Measurements from ENCODE around the gene HOXD13.

Gene HOXD13

DNA sequence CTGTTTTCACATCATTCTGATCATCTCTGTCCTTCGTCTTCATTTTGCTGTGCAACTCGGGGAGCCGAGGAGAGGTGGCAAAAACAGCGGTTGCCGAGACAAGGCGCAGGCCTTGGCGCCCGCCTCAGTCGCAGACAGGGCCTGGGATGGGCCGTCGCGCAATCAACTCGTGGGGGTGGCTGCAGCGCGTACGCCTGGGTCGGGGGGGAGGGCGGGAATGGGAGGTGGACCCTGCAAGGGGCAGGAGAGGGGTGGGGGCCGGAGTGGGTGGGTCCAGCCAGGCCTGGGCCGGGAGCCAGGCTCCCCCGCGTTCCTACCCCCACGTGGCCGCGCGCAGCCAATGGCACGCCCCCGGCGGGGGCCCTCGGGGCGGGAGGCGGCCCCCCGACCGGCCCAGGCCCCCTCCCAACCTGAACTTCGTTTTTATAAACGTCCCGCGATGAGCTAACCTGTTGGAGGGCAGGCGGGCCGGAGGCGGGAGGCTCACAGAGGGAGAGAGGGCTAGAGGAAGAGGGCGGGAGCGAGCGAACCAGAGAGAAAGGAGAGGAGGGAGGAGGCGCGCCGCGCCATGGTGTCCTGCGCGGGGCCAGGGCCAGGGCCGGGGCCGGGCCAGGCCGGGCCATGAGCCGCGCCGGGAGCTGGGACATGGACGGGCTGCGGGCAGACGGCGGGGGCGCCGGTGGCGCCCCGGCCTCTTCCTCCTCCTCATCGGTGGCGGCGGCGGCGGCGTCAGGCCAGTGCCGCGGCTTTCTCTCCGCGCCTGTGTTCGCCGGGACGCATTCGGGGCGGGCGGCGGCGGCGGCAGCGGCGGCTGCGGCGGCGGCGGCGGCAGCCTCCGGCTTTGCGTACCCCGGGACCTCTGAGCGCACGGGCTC lies at the start of gene HOXD13:
Gene HOXD13 (plus strand): TSS at position 452 of the 875 bp plus-strand sequence. CDS start 170 bp downstream, at position 622.
- DNase-seq, result peak; percentile 87

DNA sequence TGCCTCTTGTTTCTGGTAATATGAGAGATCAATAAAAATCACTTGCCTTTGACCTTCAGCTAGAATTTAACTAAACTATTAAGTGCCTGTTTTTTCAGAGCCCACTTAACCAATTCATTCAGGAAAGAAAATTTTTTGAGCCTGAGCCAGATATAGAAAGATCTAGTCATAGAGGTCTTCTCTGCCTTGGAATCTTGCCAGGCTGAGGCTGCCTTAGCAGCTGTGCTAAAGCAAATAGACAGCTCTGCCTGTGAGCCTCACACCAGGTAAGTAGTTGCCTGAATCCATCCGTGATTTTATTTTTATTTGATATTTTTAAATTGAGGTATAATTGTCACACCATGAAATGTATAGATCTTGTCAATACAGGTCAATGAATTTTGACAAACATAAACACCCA lies 36.1 kb upstream of the HOXD13 start:
- no peak for DNase-seq

DNA sequence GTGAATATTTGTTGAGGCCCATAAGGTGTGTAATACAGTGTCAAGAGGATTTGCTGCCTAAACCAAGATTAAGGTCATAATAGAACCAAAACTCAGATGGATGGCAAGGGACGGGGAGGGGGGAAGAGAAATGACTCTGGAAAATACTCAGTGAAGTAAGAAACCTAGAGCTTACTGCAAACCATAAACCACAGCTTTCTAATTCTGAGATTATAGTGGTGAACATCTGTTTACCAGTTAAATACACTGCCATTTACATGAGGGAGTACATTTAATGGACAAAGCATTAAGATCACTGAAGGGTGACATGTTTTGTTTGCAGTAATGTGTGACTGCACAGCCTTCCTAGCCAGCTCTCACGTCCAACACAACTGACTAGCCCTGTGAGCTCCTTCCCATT lies 28.6 kb upstream of the HOXD13 start:
- DNase-seq, result no peak

- DNase-seq, result peak; percentile 52
These were observed 25.6 kb upstream of the HOXD13 start for GRCh38 chr2:176066645-176067588.

DNA sequence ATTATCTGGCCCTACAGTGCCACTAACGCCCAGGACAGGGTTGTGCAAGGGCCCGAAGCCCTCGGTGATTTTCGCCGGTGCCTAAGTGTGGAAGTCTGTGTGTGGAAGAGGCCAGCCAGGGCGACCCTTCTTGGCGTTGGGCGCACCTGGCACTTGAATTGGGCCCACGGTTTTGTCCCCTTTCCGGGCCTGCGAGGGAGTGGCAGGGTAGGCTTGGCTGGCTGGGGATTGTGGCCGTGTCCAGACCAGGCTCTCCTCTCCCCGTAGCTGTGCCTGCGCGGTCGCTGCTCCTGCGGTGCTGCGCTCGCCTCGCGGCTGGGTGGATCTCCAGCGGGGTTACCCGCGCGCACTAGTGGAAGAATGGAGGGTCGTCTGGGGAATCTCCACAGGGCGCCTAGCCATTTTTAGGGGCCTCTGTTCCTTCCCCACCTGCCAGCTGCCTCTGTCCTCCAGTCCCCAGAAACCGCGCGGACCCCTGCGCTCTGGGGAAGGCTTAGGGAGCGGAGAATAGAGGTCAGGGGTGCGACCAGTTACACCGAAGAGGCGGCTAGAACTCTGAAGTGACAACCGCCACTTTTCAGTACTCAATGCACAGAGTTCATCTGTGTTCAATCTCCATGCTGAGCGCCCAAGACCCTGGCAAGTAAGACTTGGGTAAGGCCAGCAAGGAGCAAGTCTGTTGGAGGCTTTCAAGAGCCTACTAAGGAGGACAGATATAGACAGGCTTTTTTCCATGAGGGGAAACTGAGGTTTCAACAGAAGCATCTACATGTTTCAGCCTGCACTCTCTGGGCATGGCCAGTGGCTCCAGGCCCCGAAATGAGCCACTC lies 24.7 kb upstream of the HOXD13 start:
- DNase-seq, result peak; percentile 59

- peak; percentile 52 for DNase-seq
These were observed 24.1 kb upstream of the HOXD13 start for GRCh38 chr2:176068419-176068832.

DNA sequence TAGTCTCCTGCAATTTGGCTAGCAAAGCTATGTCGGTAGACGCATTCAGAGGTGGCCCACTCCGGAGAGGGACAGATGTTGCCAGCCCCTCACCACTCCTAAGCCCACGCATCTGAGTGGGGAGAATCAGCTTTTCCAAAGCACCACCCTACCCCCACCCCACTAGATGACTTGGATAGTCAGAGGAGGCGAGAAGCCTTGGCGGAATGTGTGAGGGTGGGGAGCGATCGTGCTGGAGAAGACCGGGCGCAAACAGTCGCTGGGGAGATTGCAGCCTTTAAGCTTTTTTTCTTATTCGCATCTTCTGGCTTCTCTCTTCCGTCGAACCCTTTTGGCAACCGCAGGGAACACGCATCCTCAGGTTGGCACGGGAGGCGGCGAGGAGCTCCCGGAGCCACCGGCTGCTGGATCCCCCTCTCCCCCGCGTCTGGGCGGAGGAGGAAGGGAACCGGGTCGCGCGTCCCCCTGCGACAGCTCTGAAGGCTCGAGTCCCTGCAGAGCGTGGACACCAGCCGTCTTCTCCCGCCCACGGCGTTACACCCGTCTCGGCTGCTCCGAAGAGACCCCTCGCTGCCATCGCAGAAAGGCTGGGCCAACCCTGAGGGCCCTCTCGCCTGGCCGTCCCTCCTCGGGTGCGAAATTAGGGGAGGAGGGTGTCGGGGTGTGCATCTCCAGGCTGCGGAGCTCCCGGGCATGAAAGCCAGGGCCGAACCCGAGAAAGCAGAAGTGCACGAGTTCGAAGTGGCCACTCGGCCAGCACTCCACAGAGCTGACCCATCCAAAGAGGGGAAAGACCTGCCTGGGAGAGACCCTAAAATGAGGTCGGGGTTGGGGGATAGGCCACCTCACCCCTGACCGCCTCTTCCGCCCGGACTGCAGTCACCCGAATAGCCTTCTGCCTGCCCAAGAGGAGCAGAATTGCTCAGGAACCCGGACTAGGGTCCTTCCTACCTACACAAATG lies 20.9 kb upstream of the HOXD13 start:
- no peak for DNase-seq

DNA sequence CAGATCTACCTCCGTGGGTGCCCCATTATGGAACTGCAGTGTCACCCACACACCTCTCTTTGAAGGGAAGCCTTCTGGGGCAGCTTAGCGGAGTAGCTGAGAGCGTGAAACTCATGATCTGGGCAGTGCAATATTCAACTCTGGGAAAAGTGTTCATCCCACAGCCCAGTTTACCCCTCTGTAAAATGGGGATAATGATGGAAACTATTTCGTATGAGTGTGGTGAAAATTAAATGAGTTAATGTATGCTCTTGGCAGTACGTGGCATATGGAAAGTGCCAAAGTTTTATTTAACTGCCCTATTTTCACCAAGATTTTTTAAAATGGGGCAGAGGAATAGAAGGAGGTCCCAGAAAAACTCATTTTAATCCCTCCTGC lies 20.2 kb upstream of the HOXD13 start:
- DNase-seq, result no peak

DNA sequence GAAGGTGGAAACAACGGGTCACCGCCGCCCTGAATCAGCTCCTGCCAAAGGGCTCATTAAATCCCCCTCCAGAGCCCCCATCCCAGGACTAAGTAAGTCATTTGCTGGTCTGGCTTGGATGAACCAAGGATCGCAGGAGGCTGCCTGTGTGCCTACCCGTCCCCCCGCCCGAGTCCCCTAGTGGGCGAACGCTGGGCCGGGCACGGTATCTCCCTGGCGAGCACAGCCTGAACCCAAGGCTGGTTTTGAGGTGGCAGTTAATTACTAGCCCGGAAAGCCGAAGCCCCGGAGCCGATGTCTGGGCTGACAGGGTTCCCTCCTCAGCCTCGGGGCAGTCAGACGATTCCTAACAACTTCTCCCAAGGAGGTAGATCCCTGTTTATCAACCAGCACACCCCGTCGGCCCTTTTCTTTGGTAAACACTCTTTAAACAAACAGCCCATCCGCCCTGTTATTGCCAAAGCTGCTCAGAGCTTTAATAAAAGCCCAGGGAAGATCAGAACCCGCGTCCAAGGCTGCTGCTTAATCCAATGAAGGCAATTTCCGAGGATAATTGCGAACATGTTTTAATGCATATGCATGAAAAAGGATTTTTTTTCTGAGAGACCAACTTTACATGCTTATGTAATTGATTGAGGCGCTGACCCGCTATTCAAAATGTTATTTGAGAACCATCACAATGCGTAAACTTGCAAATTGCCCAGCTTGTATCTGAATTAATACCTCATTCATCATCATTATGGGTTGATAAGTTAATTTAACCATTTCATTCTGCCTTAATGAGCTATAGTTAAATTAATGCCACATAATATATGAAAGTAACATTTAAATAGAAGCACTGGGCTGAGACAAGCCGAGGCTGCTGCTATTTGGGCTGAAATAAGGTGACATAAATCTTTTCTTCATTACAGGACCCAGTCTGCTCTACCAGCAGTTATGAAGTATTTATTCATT lies 19.3 kb upstream of the HOXD13 start:
- peak; percentile 57 for DNase-seq

GRCh38 chr2:176074919-176075425 lies 17.5 kb upstream of the HOXD13 start:
- DNase-seq, result no peak

GRCh38 chr2:176075481-176075880 lies 17.0 kb upstream of the HOXD13 start:
- DNase-seq, result peak; percentile 59

- no peak for DNase-seq
These were observed 16.5 kb upstream of the HOXD13 start for GRCh38 chr2:176076063-176076462.

DNA sequence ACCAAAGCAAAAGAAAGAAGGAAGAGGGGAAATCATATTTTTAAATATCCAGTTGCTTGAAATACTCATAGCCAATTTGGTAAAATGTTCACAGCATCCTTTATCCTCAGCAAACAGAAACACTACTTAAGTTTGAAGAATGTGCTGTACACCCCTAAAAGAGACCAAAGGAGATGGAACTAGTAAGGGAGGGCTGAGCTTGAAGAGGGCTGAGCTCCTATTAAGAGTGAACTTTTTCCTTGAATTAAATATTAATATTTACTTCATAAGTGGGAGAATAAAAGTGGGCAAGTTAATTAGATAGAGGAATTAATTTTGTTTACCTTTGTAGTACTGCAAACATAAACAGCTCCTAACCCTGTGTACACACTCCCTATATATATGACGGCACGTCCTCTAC lies 15.7 kb upstream of the HOXD13 start:
- DNase-seq, result no peak

DNA sequence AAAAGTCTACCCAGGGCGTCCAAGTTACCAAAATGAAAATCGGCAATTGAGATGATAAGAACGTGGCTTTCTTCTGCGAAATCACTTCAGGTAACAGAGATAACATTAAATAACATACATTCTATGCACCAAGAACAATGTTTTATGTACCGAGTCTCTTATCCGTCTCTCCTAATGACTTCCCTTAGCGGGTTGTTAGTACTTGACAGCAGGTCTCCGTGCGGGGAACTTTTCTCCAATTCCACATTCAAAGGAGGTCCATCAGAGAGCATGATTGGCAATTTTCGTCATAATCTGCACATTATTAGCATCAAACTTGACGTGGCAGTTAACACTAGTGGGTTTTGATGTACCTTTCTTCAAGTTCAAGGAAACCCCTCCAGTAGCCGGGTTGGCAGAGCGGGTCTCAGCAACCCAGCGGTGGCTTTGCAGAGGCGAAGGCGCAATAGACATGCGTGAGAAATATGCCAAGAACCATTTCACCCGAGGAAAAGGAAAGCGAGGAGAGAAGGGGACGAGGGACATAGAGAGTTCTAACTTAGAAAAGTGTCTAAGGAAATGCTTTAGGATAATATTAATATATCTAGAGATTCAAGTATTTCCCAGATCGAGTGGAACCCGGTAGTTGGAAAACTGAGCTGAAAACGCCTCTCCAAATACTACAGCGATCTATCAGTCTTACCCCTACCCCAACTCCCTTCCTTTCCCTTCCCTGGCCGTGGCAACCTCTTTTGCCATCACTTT lies 13.8 kb upstream of the HOXD13 start:
- DNase-seq, result no peak

- peak; percentile 67 for DNase-seq
These were observed 13.2 kb upstream of the HOXD13 start for GRCh38 chr2:176079285-176079830.

DNA sequence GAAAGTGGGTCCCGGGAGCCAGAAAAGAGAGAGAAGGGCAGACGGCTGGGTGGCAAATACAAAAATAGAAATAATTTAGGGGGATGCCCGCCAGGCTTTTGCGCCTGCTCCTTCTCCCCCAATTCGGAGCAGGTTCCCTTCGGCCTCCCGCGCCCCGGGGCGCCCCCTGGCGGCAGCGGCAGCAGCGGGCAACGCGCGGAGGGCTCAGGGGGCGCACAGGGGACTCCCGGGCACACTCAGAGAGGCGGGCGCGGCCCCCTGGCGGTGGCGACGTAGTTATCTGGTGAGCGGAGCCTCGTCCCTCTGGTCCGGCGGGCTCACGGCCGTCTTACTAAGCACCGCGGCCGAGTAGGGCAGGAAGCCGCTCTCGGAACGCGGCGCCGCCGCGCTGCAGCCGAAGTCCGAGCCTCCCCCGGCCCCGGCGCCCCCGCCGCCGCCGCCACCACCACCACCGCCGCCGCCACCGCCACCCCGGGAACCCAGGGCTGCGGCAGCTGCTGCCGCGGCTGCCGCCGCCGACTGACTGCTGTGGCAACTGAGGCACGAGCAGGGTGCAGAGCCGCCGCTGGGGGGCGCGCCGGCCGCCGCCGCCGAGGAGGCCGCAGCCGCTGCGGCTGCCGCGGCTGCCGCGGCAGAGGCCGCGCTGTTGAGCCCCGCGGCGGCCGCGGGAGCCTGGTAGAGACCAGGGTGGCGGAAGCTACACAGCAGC lies 12.5 kb upstream of the HOXD13 start:
- DNase-seq, result peak; percentile 95

DNA sequence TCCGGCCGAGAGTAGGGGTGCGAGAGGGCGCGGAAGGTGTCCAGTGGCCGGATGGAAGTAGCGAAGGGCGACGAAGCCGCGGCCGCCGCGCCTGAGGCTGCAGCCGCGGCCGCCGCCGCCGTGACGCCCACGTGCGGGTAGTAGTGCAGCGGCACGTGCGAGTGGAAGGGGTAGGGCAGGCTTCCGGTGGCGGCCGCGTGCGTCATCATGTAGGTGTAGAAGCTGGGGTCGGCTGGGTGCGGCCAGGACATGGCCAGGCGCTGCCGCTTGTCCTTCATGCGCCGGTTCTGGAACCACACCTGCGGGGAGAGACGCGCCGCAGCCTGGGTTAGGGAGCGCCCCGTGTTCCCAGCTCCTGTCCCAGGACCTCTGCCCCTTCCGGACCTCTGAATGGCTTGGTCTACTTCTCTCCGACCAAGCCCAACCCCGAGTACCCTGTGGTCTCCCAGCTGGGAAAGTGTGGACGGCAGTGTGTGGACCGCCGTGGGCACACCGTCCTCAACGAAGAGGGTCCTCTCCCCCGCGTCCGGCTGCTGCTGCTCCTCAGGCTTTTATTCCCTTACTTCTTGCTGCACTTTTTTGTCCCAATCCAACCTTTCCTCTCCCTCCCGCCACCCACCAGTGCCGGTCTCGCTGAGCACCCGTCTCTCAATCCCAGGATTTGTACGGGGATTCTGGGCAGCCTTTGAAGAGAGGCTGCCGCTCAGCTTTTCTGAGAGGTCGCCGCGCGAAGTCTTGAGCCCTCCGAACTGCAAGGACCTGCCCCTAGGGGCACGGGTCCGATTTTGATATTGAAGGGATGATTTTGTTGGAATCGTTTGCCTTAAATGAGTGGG lies 11.8 kb upstream of the HOXD13 start:
- DNase-seq, result peak; percentile 69
